ENCODE measurements around the gene SEC24D.
A peak's percentile ranks its signal among the peaks of the same experiment; 100 is the strongest.

Gene SEC24D

DNA sequence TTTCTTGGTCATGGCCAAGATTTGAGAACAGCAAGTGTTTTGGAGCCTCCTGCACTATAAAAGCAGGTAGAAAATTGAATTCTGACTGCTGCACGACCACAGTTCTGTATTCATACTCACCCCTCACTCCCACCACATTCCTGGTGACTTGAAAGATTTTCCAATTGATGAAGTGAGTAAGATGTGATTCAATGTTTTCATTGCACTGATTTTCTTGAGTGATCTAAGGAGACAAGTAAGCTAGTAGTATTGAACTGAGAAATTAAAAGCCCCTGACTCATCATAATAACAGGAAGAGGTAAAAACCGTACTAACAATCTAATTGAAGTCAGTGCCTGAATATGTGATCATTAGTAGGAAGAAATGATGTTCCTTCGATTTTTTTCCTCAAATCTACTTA, 6.1 kb upstream of the SEC24D start:
- no peak for DNase-seq (ENCODE audit: low read depth in 2 of 2)

DNA sequence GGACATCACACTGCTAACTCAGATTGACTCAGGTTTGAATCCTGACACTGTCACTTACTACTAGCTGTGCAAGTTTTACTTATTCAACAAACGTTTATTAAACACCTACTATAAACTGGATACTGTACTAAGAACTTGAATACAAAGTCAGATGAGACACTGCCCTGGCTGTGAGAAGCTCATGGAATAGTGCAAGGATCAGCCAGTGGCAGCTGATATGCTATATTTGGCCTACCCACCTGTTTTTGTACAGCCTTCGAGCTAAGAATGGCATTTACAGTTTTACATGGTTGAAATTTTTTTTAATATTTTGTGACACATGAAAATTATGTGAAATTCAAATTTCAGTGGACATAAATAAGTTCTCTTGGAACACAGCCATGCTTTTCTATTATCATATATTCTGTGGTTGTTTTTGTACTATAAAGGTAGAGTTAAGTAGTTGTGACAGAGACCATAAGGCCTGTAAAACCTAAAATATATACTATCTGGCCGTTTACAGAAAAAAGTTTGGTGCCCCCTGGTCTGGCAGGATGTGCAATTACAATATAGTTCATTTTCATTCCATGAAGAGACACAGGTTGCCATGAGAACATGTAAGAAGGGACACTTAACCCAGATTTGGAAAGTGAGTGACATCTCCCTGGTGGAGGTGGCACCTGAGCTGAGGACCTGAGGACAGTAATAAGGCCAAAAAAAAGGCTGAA, 3.4 kb upstream of the SEC24D start:
- no peak for DNase-seq (ENCODE audit: low read depth in 2 of 2)

DNA sequence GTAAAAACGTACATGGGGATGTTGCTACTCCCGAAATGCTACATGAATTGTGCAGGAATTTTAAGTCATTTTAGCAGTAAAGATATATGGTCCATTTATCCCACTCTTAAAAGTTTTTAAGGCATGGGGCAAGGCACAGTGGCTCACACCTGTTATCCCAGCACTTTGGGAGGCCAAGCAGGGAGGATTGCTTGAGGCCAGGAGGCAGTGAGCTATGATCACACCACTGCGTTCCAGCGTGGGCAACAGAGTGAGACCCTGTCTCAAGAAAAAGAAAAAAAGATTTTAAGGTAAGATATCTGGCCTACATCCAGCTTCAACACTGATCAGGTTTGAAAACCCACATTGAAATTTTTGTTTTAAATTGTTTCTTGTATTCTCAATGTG, 1.2 kb upstream of the SEC24D start:
- no peak for DNase-seq (ENCODE audit: low read depth in 2 of 2)

DNA sequence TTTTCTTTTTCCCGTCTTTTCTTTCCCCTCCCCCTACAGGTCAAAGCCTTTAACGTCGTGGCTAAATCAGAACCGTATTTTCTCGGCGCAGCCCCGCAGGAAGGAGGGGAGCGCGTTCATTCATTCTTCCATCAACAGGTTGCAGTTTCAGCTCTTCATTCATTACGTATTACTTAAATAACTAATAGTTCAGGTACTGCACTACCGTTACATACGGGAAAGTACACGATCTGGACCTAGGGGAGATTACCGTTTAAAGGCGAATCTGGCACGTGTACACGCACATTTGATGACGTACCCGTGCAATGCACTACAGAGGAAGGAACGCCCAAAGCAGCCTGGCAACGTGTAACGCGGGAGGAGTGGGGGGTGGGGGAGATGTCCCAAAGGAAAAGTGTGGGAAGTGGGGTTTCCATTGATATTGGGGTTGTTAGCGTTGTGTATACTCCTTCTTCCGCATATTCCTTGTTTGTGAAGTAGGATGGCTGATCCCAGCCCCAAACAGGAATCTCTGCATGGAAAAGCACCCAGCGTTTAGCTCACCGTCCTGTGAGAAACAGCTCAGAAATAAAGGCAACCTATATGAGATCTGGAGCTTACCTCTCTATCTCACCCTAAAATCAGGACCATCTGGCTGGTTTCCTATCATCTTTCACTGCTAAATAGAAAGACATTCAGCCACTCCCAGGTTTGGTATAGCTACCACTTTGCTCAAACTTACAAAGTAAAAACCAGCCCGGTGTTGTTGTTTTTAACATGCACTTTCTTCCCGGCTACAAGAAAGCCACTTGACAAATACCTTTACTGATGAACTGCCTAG, 585 bp upstream of the SEC24D start:
- DNase-seq (ENCODE audit: low read depth in 2 of 2) = peak in 1 of 2 donors; percentile 8

DNA sequence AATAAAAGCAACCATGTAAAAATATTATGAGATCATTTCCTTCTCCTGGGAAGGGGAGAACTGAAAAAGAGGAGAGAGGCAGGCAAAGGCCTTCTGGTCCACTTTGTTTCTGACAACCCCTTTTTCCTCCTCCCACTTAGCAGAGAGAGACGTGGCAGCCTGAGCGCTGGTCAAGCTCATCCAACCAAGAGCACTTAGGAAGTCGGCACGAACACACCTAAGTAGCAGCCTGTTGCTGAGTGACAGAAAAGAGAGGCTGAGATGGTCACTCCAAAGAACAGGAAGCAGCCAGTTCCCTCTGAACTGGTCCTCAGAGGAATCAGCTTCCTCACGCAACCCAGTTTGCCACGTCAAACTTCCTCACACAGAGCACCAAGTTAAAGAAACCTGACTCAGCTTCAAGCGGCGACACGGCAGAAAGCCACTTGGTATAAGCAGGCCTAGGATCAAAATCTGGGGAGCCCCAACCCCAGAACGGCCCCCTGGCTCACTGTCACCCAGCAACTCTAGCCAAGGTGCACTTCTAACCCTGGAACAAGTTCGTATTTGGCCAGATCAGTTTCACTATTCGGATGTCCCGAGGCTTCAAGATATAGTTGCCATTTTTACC, 861 bp downstream of the SEC24D start:
- peak in 1 of 2 donors; percentile 7 for DNase-seq (ENCODE audit: low read depth in 2 of 2)

DNA sequence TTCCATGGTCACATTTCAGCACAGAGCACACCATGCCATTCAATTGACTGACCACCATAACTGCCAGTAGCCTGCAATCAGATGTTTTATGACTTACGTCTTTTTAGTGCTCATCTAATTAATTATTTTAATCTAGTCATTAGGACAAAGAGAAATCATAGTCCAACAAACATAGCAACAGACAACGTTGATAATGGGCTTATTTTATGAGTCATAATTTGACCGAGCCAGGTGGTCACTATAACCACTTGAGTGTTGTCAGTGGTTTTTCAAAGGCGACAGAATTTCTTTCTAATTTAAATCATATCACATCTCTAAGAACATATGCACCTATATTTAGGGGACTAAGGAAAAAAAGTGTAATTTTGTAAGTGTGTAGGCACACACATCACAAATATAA, 1.9 kb downstream of the SEC24D start:
- DNase-seq (ENCODE audit: low read depth in 2 of 2) = no peak

DNA sequence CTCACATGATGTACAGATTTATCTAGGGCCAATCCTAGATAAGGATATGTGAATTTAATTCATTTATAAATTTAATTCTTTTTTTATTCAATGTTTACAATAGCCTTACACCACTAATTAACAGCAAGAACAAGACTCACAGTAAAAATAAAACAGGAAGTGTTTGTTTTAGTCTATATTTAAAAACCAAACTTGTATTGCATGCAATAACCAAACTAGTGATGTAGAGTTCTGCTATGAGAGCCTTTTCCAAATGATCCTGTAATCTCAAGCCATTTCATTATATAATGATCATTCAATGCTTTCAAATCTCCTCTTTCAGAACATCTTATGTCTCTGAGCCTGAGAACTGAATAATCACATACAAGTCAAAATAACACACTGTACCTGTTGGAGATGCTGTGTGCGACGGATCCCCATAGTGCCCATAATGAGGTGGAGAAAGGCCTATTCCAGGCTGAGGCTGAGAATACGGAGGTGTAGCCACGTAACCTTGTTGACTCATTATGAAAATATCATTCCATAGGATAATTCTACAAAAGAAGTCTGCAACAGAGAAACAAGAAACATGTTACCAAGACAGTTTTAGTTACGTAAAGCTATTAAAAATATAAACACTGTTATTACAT, 2.6 kb downstream of the SEC24D start:
- no peak for DNase-seq (ENCODE audit: low read depth in 2 of 2)

DNA sequence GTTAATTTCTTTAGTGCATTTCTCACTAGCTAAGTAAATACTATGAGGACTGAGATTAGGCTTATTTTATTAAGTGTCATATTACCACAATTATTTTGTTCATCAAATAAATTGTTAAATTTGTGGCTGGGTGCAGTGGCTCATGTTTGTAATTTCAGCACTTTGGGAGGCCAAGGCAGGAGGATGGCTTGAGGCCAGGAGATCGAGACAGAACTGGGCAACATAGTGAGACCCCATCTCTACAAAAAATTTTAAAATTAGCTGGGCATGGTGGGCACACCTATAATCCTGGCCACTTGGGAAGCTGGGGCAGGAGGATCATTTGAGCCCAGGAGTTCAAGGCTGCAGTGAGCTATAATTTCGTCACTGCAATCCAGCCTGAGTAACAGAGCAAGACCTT, 6.8 kb downstream of the SEC24D start:
- DNase-seq (ENCODE audit: low read depth in 2 of 2) = no peak

DNA sequence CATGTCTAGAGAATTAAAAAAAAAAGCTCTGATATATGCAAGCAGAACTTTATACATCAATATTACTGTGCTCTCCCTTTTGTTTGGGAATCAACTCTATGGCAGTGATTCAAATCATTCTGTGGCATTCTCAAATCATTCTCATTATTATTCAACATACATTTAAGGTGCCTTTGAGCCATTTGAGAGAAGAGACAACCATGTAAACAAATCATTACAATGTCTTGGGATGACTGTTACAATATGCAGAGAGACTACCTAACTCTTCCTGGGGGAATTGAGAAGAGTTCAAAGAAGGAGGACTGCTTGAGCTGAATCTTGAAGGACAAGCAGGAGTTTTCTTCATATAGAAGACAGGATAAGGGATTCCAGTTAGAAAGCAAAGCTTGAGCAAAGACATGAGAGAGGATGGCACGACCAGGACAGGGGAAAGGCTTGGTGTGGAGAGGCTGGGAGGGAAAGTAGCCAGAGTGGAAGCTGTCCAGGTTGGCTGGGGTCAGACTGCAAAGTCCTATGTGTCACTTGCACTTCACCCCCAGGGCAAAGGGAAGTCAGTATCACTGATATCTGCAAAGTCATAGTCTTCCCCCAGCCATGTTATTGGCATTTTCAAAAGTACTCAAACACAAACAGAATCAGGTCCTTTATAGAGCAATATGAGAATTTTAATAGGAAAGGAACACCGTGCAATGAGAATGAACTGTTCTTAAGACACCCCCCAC, 9.0 kb downstream of the SEC24D start:
- DNase-seq (ENCODE audit: low read depth in 2 of 2) = no peak

DNA sequence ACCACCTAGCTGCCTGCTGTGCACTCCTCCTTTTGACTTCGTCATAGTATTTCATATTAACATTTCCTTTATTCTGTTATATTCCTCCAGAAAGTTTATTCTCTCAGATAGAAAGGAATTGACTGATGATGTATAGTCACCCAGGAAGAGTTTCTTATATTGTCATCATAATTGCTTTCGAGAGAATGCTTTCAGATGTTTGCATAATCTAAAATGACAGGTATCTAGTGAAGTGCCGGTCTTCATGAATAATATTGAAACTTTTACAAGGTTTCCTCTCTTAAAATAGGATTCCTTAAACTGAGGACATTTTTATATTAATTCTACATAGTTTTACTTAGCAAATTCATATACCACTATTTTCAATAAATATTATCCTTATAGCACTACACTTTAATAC, 10.1 kb downstream of the SEC24D start:
- no peak for DNase-seq (ENCODE audit: low read depth in 2 of 2)

DNA sequence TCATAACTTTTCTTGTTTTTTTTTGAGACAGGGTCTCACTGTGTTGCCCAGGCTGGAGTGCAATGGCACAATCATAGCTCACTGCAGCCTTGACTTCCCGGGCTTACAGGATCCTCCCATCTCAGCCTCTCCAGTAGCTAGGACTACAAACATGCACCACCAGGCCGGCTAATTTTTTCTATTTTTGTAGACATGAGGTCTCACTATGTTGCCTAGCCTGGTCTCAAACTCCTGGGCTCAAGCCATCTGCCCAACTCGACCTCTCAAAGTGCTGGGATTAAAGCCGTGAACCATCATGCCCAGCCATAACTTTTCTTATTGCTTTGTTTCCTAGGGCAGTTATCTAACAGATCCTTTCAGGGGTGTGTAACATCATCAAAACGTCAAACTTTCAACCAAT, 11.8 kb downstream of the SEC24D start:
- no peak for DNase-seq (ENCODE audit: low read depth in 2 of 2)

DNA sequence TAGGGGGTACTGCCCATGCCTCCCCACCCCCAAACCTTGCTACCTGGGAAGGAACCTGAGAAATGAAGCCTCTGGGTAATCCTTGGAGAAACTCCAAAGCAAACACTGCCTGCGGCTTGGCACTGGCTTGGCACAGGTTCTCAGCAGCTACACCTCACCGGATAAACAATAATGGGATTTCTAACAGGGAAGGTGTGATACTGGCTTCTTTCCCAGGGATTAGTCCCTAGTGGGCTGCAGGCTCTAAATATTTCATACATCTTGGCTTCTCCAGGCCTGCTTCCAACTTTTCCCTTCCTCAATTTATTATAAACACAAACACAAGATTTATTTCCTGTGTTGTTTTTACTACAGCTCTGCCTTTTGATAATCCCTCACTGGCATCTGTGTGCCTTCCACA, 12.5 kb downstream of the SEC24D start:
- no peak for DNase-seq (ENCODE audit: low read depth in 2 of 2)

DNA sequence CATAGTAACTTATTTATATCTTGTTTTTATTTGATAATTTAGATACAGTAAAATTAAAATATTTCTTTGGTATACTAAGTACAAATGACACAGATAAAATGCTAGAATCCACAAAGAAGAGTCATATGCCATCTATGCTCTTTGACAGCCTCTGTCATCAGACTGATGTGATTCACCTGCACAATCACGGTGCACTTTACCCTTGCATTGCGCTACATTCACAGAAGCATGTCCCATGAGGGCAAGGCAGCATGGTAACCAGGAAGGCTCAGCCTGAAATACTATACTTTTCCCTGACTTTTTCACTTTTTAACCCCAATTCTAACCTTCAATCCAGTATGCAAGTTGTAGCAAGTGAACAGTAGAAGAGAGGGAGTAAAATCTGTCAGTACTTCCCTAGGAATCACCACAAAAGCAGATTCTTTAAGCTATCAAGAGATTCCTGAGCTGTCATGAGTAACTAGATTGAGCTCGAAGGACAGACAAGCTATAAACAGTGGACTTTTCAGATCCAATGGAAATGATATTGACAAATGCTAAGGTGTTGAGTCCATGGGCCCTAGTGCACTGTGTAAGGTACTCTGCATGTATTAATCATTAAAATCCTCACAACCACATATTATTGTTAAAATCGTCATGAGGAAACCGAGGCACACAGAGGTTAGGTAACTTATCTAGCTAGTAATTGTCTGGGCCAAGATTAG, 14.2 kb downstream of the SEC24D start:
- no peak for DNase-seq (ENCODE audit: low read depth in 2 of 2)

DNA sequence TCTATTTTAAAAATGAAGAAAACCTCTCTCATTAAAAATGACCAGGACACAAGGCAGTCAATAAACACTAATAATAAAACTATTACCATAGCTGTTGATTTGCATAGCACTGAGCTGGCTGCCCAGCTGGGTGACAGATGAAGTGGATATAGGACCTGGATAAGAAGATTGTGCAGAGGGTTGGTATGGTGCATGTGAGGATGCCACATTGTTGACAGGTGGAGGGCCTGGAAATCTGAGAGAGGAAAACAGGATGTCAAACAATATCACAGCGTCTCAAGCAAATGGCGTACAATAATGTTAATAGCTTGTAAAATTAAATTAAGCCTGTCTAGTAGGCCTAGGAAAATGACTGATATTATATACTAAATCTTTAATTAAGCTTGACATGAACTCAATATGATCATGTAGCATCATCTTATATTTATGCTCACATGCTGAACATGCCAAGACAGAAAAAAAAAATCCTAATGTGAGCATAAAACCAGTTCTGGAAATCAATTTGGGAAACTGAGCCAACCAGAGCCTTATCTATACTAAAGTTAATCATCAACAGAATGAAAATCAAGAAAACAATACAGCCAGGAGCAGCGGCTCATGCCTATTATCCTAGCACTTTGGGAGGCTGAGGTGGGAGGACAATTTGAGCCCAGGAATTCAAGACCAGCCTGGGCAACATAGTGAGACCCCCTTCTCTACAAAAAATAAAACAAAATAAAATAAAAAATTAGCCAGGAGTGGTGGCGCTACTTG, 18.6 kb downstream of the SEC24D start:
- no peak for DNase-seq (ENCODE audit: low read depth in 2 of 2)

DNA sequence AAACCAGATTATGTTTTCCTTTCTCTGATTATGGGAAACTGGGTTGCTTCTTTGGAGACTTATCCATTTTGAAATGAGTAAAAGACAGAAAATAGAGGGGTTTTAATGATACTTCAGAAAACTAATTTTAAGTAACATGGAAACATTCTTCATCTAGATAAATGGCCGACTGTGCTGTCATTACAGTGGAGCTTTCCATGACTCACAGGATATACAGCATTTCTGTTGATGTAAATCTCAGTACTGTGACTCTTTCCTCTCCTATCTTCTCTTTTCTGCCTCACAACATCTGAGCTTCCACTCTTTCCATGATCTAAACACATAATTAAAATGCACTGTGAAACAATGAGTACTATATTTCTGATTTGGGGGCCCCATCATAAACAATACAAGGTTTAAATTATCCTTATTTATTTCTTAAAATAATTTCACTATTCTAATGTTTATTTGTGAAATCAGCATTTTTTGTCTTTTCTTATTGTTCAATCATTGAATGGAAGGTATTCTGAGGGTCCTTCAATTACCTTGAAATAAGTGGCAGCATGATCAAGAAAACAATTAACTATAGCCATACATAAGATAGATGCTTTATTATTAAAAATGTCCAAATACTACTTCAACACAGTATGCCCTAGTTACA, 19.3 kb downstream of the SEC24D start:
- no peak for DNase-seq (ENCODE audit: low read depth in 2 of 2)

DNA sequence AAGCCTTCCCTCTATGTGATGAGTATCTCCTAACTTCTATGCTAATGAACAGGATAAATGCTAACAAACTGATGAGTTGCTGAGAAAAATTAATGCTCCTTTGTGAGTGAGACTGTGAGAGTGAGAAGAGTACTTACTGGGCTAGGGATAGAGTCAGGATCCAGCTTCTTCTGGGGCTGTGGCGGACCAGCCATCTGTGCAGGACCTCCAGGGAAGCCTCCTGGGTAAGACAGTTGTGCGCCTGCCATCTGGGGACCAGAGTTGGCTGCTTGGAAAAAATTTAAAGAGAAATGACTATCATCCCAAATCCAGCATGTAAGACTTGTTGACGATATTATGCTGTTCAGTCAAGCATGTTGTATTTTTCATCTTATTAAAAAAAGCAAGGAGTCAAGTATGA, 21.0 kb downstream of the SEC24D start:
- DNase-seq (ENCODE audit: low read depth in 2 of 2) = no peak

DNA sequence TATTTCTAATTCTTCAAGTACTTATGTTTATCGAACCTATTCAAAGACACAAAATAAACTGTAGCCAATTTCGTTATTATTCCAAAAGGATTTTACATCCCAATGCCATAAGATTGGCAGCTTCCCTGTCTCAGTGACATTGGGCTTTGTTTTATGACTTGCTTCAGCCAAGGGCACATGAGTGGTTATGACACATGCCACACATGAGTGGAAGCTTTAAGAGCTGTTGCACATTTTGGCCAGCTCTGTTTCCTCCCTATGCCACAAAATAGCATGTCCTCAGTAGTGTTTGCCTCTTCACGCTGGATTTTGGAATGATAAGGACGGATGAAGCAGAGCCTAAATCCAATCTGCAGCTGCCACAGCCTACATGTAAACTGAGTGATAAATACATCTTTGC, 21.9 kb downstream of the SEC24D start:
- no peak for DNase-seq (ENCODE audit: low read depth in 2 of 2)

DNA sequence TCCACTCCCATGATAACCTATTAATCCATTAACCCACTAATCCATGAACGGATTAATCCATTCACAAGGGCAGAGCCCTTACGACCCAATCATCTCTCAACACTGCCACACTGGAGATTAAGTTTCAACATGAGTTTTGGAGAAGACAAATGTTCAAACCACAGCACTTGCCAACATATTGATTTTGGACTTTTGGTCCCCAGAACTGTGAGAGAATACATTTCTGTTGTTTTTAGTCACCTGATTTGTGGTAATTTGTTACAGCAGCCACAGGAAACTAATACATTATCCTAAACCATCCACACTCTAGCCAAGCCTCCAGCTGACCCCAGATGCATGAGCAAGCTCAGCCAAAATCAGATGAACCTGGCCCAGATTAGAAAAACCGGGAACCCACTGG, 22.4 kb downstream of the SEC24D start:
- no peak for DNase-seq (ENCODE audit: low read depth in 2 of 2)

DNA sequence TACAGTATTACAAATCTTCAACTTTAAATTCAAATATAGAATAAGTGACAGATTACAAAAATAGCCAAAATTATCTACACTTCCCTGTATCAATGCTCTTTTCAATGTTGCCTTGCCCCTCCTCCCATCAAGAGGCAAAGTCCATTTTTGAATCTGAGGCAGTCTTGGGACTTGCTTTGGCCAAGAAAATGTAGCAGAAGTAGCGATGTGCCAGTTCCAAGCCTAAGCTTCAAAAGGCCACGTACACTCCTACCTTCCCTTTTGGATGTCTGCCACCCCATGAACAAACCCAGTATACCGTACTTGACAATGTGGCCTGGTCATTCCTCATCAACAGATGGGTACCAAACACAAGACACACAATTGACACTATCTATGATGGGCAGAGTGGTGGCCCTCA, 24.1 kb downstream of the SEC24D start:
- no peak for DNase-seq (ENCODE audit: low read depth in 2 of 2)
